Activated gamma-delta T cell (primary cell): ENCODE data around the gene CCDC92.

Experiments
- DNase-seq: peaks from one replicate; lab custom pipeline; 2025; lab: John Stamatoyannopoulos, UW

Gene CCDC92

DNA sequence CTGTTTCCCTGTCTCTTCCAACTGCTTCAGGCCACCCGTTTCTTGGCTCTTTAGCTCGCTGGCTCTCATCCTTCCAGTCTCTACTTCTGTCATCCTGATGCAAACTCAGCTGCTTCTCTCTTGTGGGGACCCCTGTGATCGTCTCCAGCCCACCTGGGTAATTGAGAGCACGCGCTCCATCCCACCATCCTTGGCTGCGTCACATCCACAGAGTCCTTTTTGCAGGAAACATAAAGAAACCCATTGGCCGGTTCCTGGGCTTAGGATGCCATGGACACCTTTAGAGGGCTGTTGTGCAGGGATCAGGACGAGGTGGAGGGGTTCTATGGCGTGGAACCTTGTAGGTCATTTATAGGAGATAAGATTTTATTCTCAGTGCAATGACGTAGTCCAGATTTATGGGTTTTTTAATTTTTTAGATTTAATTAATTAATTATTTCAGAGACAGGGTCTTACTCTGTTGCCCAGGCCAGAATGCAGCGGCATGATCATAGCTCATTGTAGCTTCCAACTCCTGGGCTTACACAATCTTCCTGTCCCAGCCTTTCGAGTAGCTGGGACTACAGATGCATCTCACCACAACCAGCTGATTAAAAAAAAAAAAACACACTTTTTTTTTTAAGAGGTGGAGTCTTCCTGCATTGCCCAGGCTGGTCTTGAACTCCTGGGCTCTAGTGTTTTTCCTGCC is 82.6 kb downstream of the CCDC92 start:
- DNase-seq = no peak

GRCh38 chr12:123888989-123889388 is 83.6 kb downstream of the CCDC92 start:
- no peak for DNase-seq

DNA sequence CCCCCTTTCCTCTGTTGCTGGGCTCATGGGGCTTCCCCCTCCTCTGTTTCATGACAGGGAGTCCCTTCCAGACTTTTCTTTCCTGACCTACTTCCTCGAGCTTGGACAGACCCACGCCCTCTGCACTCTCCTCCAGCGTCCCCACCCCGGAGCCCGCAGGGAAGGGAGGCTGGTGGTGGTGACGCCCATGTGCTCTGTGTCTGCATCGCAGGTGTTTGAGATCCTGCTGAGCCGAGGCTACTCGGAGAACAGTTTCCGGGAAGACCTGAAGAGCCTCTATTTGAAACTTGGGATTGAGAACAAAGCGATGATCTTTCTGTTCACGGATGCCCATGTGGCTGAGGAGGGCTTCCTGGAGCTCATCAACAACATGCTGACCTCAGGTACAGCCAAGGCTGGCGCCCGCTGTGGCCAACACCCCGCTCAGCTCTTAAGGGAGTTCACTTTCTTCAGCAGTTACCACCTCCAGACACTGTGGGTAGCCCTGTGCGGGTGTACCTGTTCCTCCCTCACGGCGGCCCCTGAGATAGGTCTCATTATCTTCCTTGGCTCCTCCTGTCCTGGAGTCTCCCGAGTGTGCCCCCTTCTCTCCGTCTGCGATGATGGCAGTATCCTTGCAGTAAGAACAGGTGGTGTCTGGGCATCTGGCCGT is 85.6 kb downstream of the CCDC92 start:
- DNase-seq = no peak

DNA sequence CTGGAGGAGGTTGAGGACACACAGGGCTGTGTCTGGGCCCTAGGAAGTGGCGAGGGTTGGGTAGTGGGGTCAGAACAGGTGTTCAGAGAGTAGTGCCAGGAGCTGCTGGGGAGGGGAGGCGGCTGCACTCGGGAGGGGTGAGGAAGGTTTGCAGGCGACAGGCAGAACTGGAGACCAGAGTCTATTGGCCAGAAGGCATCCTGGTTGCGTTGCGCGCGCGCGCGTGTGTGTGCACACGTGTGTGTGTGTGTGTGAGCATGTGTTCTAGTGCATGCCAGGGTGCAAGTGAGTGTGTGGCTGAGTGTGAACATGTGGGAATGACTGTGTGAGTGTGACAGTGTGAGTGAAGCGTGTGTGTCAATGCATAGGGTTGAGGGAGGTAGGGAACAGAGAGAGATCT is 86.4 kb downstream of the CCDC92 start:
- DNase-seq = no peak
